ENCODE data around the gene DISP1.
A peak's percentile ranks its signal among the peaks of the same experiment; 100 is the strongest.

The DISP1 gene

DNA sequence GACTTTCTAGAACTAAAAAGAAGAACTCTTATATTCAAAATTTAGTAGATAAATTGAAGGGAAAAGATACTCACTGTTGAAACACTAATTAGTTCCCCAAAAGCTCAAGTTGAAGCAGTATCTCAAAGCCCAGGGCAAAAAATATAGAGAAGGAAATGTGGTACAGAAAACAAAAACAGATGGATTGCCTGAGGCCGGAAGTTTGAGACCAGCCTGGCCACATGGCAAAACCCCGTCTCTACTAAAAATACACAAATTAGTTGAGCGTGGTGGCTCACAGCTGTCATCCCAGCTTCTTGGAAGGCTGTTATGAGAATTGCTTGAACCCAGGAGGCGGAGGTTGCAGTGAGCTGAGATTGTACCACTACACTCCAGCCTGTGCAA is 41.9 kb upstream of the DISP1 start:
- TF ChIP-seq CTCF (IDR thresholded peaks at IDR 0.05; ENCODE audit: unreplicated experiment in 3 of 3) = no peak
- Mint-ChIP-seq H3K27me3 (ENCODE audit: low read depth) (no peaks in the 10 kb centered on the region), H3K4me1 (peaks cover 11% of the 10 kb centered on the region), H3K27ac (no peak overlapping the region), H3K9me3 (peaks cover 10% of the 10 kb centered on the region), H3K4me3 (no peak overlapping the region), H3K36me3 (ENCODE audit: low read depth) (no peaks in the 10 kb centered on the region)

- Mint-ChIP-seq H3K4me3 (no peak overlapping the region), H3K4me1 (peaks cover 11% of the 10 kb centered on the region), H3K9me3 (no peaks in the 10 kb centered on the region), H3K27ac (no peak overlapping the region), H3K36me3 (ENCODE audit: low read depth) (no peaks in the 10 kb centered on the region), H3K27me3 (ENCODE audit: low read depth) (no peaks in the 10 kb centered on the region)
- TF ChIP-seq CTCF (IDR thresholded peaks at IDR 0.05; ENCODE audit: unreplicated experiment in 3 of 3) = no peak
Measured at GRCh38 chr1:222777463-222777862, 37.4 kb upstream of the DISP1 start.

DNA sequence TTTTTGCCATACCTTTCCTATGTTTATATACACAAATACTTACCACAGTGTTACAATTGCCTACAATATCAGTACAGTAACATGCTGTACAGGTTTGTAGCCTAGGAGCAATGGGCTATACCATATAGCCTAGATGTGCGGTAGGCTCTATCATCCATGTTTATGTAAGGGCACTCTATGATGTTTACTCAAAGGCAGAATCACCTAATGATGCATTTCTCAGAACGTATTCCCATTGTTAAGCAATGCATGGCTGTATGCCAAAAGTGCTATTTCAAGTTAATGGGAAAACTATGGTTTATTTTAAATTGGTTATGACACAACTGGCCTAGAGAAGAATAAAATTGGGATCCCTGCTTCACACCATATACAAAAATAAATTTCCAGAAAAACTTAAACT is 36.9 kb upstream of the DISP1 start:
- Mint-ChIP-seq H3K36me3 (ENCODE audit: low read depth) (no peaks in the 10 kb centered on the region), H3K4me1 (peaks cover 6% of the 10 kb centered on the region), H3K9me3 (no peaks in the 10 kb centered on the region), H3K4me3 (no peak overlapping the region), H3K27me3 (ENCODE audit: low read depth) (no peaks in the 10 kb centered on the region), H3K27ac (no peak overlapping the region)
- TF ChIP-seq CTCF (IDR thresholded peaks at IDR 0.05; ENCODE audit: unreplicated experiment in 3 of 3) = no peak

DNA sequence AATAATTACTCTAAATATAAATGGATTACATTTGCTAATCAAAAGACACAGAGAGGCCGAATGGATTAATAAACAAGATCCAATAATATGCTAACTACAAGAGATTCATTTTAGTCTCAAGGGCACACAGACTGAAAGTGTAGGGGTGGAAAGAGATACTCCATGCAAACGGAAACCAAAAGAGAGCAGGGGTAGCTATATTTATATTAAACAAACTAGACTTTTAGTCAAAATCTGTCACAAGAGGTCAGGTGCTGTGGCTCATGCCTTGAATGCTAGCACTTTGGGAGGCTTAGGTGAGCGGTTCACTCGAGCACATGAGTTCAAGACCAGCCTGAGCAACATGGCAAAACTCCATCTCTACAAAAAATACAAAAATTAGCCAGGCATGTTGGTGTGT is 33.6 kb upstream of the DISP1 start:
- TF ChIP-seq CTCF (IDR thresholded peaks at IDR 0.05; ENCODE audit: unreplicated experiment in 3 of 3) = no peak
- Mint-ChIP-seq H3K9me3 (no peaks in the 10 kb centered on the region), H3K36me3 (ENCODE audit: low read depth) (no peaks in the 10 kb centered on the region), H3K27ac (no peak overlapping the region), H3K4me1 (peaks cover 28% of the 10 kb centered on the region), H3K27me3 (ENCODE audit: low read depth) (no peaks in the 10 kb centered on the region), H3K4me3 (no peak overlapping the region)

DNA sequence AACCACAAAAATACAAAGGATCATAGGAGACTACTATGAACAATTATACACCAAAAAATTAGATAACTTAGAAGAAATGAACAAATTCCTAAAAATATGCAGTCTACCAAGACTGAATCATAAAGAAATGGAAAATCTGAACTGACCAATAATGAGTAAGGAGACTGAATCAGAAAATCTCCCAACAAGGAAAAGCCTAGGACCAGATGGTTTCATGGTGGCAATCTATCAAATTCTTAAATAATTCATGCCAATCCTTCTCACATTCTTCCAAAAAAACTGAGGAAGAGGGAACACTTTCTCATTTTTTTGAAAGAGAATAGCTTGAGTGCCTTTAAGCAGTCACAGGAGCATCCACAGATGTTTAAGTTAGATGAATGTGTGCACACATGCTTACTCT is 31.8 kb upstream of the DISP1 start:
- TF ChIP-seq CTCF (IDR thresholded peaks at IDR 0.05; ENCODE audit: unreplicated experiment in 3 of 3) = no peak
- Mint-ChIP-seq H3K27ac (no peak overlapping the region), H3K36me3 (ENCODE audit: low read depth) (no peaks in the 10 kb centered on the region), H3K9me3 (no peaks in the 10 kb centered on the region), H3K4me1 (peaks cover 42% of the 10 kb centered on the region), H3K27me3 (ENCODE audit: low read depth) (no peaks in the 10 kb centered on the region), H3K4me3 (no peak overlapping the region)

- H3K27ac Mint-ChIP-seq = peak overlapping the region; percentile 8 to 75 (median 27)
- H3K4me3 Mint-ChIP-seq = peak overlapping the region in 1 of 3 experiments; percentile 16
- H3K9me3 Mint-ChIP-seq = no peaks in the 10 kb centered on the region
- TF ChIP-seq CTCF (IDR thresholded peaks at IDR 0.05; ENCODE audit: unreplicated experiment in 3 of 3) = no peak
- H3K27me3 Mint-ChIP-seq (ENCODE audit: low read depth) = no peaks in the 10 kb centered on the region
- H3K4me1 Mint-ChIP-seq = peaks cover 50% of the 10 kb centered on the region
- H3K36me3 Mint-ChIP-seq (ENCODE audit: low read depth) = no peaks in the 10 kb centered on the region
Measured at GRCh38 chr1:222784371-222784770, 30.5 kb upstream of the DISP1 start.
